GM19025 (cell line): ENCODE data around the gene PTGR1.
"Not testable (repeated sequence)": the region's sequence is repeated elsewhere in the genome, so short reads cannot be mapped to it uniquely, and the experiment has no call there.

Source experiments
- ATAC-seq: cut with Tn5 transposase; IDR thresholded peaks from one replicate; pipeline ENCODE4 v1.9.1; 2021; ENCODE audit warnings: mild to moderate bottlenecking, low read depth, moderate library complexity; ENCODE audit not compliant: unreplicated experiment

Gene PTGR1

GRCh38 chr9:111615928-111616327 is 16.5 kb upstream of the PTGR1 start:
- no peak for ATAC-seq

GRCh38 chr9:111613436-111614040 is 14.1 kb upstream of the PTGR1 start:
- no peak for ATAC-seq

GRCh38 chr9:111610845-111611244 is 11.4 kb upstream of the PTGR1 start:
- no peak for ATAC-seq

GRCh38 chr9:111610149-111610548 is 10.7 kb upstream of the PTGR1 start:
- ATAC-seq, result no peak

- ATAC-seq, result no peak
Observed at GRCh38 chr9:111605041-111605559, 5.7 kb upstream of the PTGR1 start.

- ATAC-seq, result no peak
Observed at GRCh38 chr9:111604054-111604615, 4.7 kb upstream of the PTGR1 start.

GRCh38 chr9:111603041-111603440 is 3.6 kb upstream of the PTGR1 start:
- no peak for ATAC-seq

- ATAC-seq, result no peak
Observed at GRCh38 chr9:111601237-111602018, 2.0 kb upstream of the PTGR1 start.

- no peak for ATAC-seq
Observed at GRCh38 chr9:111599955-111600343, 502 bp upstream of the PTGR1 start.

GRCh38 chr9:111598733-111599091 is 735 bp downstream of the PTGR1 start:
- no peak for ATAC-seq

- no peak for ATAC-seq
Observed at GRCh38 chr9:111597852-111598732, 1.4 kb downstream of the PTGR1 start.

- no peak for ATAC-seq
Observed at GRCh38 chr9:111588846-111589245, 10.6 kb downstream of the PTGR1 start.

GRCh38 chr9:111586378-111586777 is 13.1 kb downstream of the PTGR1 start:
- no peak for ATAC-seq

GRCh38 chr9:111582888-111583287 is 16.6 kb downstream of the PTGR1 start:
- no peak for ATAC-seq

GRCh38 chr9:111572950-111573604 is 26.4 kb downstream of the PTGR1 start:
- no peak for ATAC-seq

- not testable (repeated sequence) for ATAC-seq
Observed at GRCh38 chr9:111568127-111568526, 31.3 kb downstream of the PTGR1 start.

- ATAC-seq, result no peak
Observed at GRCh38 chr9:111566234-111566633, 33.2 kb downstream of the PTGR1 start.

- ATAC-seq, result no peak
Observed at GRCh38 chr9:111561165-111561719, 38.2 kb downstream of the PTGR1 start.

- ATAC-seq, result no peak
Observed at GRCh38 chr9:111559000-111559610, 40.3 kb downstream of the PTGR1 start.
